ENCODE data around the gene OPTC. TPM values are rescaled to one million over a fixed set of nuclear protein-coding genes. Genes with fewer than 3 reads are reported as not detected.

The OPTC gene
- total and polyA plus RNA-seq, 9 donors: 0.08 TPM; not detected in 8

- Histone ChIP-seq H3K36me3 (no peaks in the 10 kb centered on the region), H3K27me3 (no peaks in the 10 kb centered on the region), H3K4me3 (no peak overlapping the region), H3K4me1 (ENCODE audit: insufficient read depth) (no peaks in the 10 kb centered on the region), H3K27ac (no peak overlapping the region), H3K9me3 (no peaks in the 10 kb centered on the region)
- intact Hi-C loops (cut with DNase I): no loop called here
- WGBS, 3 donors: 77 to 79% (median 79%) methylated on average over 3 of the region's 3 CpGs
- peak in 1 of 5 donors; percentile 49 for DNase-seq
- TF ChIP-seq, protein P1, sequence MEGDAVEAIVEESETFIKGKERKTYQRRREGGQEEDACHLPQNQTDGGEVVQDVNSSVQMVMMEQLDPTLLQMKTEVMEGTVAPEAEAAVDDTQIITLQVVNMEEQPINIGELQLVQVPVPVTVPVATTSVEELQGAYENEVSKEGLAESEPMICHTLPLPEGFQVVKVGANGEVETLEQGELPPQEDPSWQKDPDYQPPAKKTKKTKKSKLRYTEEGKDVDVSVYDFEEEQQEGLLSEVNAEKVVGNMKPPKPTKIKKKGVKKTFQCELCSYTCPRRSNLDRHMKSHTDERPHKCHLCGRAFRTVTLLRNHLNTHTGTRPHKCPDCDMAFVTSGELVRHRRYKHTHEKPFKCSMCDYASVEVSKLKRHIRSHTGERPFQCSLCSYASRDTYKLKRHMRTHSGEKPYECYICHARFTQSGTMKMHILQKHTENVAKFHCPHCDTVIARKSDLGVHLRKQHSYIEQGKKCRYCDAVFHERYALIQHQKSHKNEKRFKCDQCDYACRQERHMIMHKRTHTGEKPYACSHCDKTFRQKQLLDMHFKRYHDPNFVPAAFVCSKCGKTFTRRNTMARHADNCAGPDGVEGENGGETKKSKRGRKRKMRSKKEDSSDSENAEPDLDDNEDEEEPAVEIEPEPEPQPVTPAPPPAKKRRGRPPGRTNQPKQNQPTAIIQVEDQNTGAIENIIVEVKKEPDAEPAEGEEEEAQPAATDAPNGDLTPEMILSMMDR (IDR thresholded peaks at IDR 0.05): no peak
- no peak for TF ChIP-seq POLR2A (IDR thresholded peaks at IDR 0.05)
- no peak for TF ChIP-seq EP300 (IDR thresholded peaks at IDR 0.05)
Observed at GRCh38 chr1:203536980-203537455, 43.1 kb downstream of the OPTC start.

- intact Hi-C loops (cut with DNase I): no loop called here
- Histone ChIP-seq H3K27ac (no peak overlapping the region), H3K4me1 (ENCODE audit: insufficient read depth) (no peaks in the 10 kb centered on the region), H3K27me3 (no peaks in the 10 kb centered on the region), H3K4me3 (no peak overlapping the region), H3K36me3 (no peaks in the 10 kb centered on the region), H3K9me3 (no peaks in the 10 kb centered on the region)
- no peak for DNase-seq
- no peak for TF ChIP-seq EP300 (IDR thresholded peaks at IDR 0.05)
- no peak for TF ChIP-seq POLR2A (IDR thresholded peaks at IDR 0.05)
- TF ChIP-seq, protein P1 (IDR thresholded peaks at IDR 0.05): no peak
- 59 to 61% (median 60%) methylated on average over 5 of the region's 5 CpGs for WGBS, 3 donors
Observed at GRCh38 chr1:203537806-203538464, 44.0 kb downstream of the OPTC start.

DNA sequence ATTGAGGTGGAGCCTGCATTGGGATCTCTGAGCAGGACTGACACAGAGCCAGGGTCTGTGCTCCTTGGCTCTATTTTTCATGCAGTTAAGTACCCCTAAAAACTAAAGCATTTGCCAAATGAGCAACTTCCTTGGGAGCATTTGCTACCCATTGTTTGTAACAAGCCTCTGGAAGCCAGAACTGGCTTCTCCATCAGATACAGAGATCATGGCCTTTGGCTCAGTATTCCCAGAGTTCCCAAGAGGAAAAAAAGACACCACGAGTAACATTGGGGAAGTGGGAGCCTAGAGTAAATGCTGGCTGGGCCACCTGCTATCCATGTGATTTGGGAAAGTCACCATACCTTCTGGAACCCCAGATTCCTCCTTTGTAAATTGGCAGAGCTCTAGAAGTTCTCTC is 44.8 kb downstream of the OPTC start:
- no peak for DNase-seq
- H3K9me3 ChIP-seq: no peaks in the 10 kb centered on the region
- 44 to 56% (median 55%) methylated on average over 1 of the region's 1 CpG for WGBS, 3 donors
- no peak for TF ChIP-seq EP300 (IDR thresholded peaks at IDR 0.05)
- TF ChIP-seq, protein P1 (IDR thresholded peaks at IDR 0.05): no peak
- TF ChIP-seq POLR2A (IDR thresholded peaks at IDR 0.05): no peak
- no peaks in the 10 kb centered on the region for H3K4me1 ChIP-seq (ENCODE audit: insufficient read depth)
- no peaks in the 10 kb centered on the region for H3K36me3 ChIP-seq
- intact Hi-C loops (cut with DNase I): no loop called here
- no peak overlapping the region for H3K27ac ChIP-seq
- no peaks in the 10 kb centered on the region for H3K27me3 ChIP-seq
- no peak overlapping the region for H3K4me3 ChIP-seq

DNA sequence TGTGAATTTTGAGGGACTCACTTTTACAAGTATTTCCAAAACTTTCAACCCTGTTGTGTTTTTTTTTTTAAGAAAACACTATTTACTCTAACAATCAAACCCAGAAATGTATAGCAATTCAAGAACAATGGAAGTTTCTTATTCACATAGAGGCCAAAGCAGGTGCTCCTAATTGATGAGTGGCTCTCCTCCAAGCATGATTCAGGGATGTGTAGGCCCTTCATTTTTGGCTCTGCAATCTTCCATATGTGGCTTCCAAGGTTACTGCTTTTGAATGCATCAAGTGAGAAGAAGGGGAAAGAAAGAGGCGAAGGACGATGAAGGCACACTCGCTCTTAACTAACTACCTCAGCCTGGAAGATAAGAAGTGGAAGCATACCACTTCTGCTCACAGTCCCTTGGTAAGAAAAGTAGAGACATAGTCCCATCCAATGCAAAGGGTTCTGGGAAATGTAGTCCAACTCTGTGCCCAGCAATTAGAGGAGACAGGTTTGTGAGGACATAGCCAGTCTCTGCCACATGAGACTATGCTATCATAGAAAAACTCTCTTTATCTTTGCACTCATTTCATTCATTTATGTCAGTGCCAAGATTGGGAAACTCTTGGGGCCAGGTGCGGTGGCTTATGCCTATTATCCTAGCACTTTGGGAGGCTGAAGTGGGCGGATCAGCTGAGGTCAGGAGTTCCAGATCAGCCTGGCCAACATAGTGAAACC is 46.0 kb downstream of the OPTC start:
- H3K9me3 ChIP-seq: no peaks in the 10 kb centered on the region
- intact Hi-C loops (cut with DNase I): loop anchor here in 1 of 4 donors (10.0 kb wide), 1 partner anchor 85 kb away; the partner anchor contains the start of gene ATP2B4
- TF ChIP-seq, protein P1 (IDR thresholded peaks at IDR 0.05): no peak
- no peak for DNase-seq
- H3K4me3 ChIP-seq: no peak overlapping the region
- no peaks in the 10 kb centered on the region for H3K27me3 ChIP-seq
- H3K36me3 ChIP-seq: no peaks in the 10 kb centered on the region
- WGBS, 3 donors: 90 to 92% (median 91%) methylated on average over 5 of the region's 5 CpGs
- H3K4me1 ChIP-seq (ENCODE audit: insufficient read depth): no peaks in the 10 kb centered on the region
- no peak overlapping the region for H3K27ac ChIP-seq

Measured in ovary (tissue), 9 donors.